GM21515 (cell line): ENCODE measurements around the gene PSMD12.
"Not testable (repeated sequence)": the region's sequence is repeated elsewhere in the genome, so short reads cannot be mapped to it uniquely, and the experiment has no call there.

Source experiments
- ATAC-seq: cut with Tn5 transposase; IDR thresholded peaks from one replicate; pipeline ENCODE4 v1.9.1; 2021; ENCODE audit not compliant: unreplicated experiment

Gene PSMD12

GRCh38 chr17:67359960-67360791 lies 6.2 kb downstream of the PSMD12 start:
- ATAC-seq: no peak

- no peak for ATAC-seq
These were observed 7.8 kb downstream of the PSMD12 start for GRCh38 chr17:67358612-67359011.

- ATAC-seq: no peak
These were observed 12.3 kb downstream of the PSMD12 start for GRCh38 chr17:67353929-67354574.

- no peak for ATAC-seq
These were observed 13.2 kb downstream of the PSMD12 start for GRCh38 chr17:67353161-67353560.

- ATAC-seq: no peak
These were observed 17.0 kb downstream of the PSMD12 start for GRCh38 chr17:67349420-67349819.

GRCh38 chr17:67347826-67348225 lies 18.6 kb downstream of the PSMD12 start:
- ATAC-seq: no peak

- ATAC-seq: no peak
These were observed 23.1 kb downstream of the PSMD12 start for GRCh38 chr17:67343237-67343636.

GRCh38 chr17:67338353-67338752 lies 28.0 kb downstream of the PSMD12 start:
- not testable (repeated sequence) for ATAC-seq

- no peak for ATAC-seq
These were observed 29.5 kb downstream of the PSMD12 start for GRCh38 chr17:67336859-67337258.

GRCh38 chr17:67335245-67335835 lies 31.0 kb downstream of the PSMD12 start:
- no peak for ATAC-seq

GRCh38 chr17:67332162-67332508 lies 34.2 kb downstream of the PSMD12 start:
- ATAC-seq: not testable (repeated sequence)

GRCh38 chr17:67331381-67332161 lies 34.8 kb downstream of the PSMD12 start:
- ATAC-seq: not testable (repeated sequence)

- ATAC-seq: no peak
These were observed 38.4 kb downstream of the PSMD12 start for GRCh38 chr17:67328026-67328425.

GRCh38 chr17:67326959-67327745 lies 39.2 kb downstream of the PSMD12 start:
- ATAC-seq: not testable (repeated sequence)

- ATAC-seq: no peak
These were observed 39.9 kb downstream of the PSMD12 start for GRCh38 chr17:67326440-67326839.

- ATAC-seq: no peak
These were observed 42.0 kb downstream of the PSMD12 start for GRCh38 chr17:67324330-67324729.

- no peak for ATAC-seq
These were observed 42.9 kb downstream of the PSMD12 start for GRCh38 chr17:67323445-67323844.

GRCh38 chr17:67322042-67322787 lies 44.2 kb downstream of the PSMD12 start:
- no peak for ATAC-seq

GRCh38 chr17:67321486-67321885 lies 44.9 kb downstream of the PSMD12 start:
- ATAC-seq: not testable (repeated sequence)

- ATAC-seq: no peak
These were observed 49.6 kb downstream of the PSMD12 start for GRCh38 chr17:67316781-67317180.
